Panc1 (cell line): Measurements from ENCODE around the gene ACOXL. TPM values are rescaled to one million over a fixed set of nuclear protein-coding genes. Genes with fewer than 3 reads are reported as not detected.

ENCODE experiments used
- ATAC-seq: fragments of 200-7000 bp; cut with Tn5 transposase; 2 replicates; pipeline ENCODE4 v1.9.1; 2020; ENCODE audit warnings: mild to moderate bottlenecking, moderate library complexity
- BruUV-seq: library from RNA; stranded (reverse); fragments of 400-500 nt; replicated peaks from 2 replicates; lab custom pipeline; 2021; lab: Mats Ljungman, UMichigan
- CTCF ChIA-PET: fragments of 300-600 bp; sonication (Branson Sonifier 250); formaldehyde crosslinking; loops from one replicate; lab custom pipeline; 2022; ENCODE audit warnings: antibody characterized with exemption; lab: Charles Lee
- POLR2A ChIA-PET: fragments of 300-600 bp; sonication (Branson Sonifier 250); formaldehyde crosslinking; loops from one replicate; lab custom pipeline; 2022; ENCODE audit warnings: antibody characterized with exemption; lab: Charles Lee
- DNase-seq: peaks from one replicate; pipeline ENCODE4 v3.0.0-alpha.2; 2010; ENCODE audit warnings: low read depth, low spot score
- H3K27ac ChIP-seq: 2 replicates; pipeline ENCODE4 v1.5.1; 2011; ENCODE audit warnings: mild to moderate bottlenecking, low read length, inconsistent platforms
- H3K27me3 ChIP-seq: fragments of 200-500 bp; sonication (Bioruptor generic); 2 replicates; pipeline ENCODE4 v1.6.0; 2014; ENCODE audit warnings: low read length, inconsistent platforms; ENCODE audit not compliant: control insufficient read depth, insufficient read depth
- H3K36me3 ChIP-seq: fragments of 200-500 bp; sonication (Bioruptor generic); 2 replicates; pipeline ENCODE4 v1.5.1; 2014; ENCODE audit warnings: inconsistent platforms, mild to moderate bottlenecking, low read length, moderate library complexity; ENCODE audit not compliant: control insufficient read depth, insufficient read depth
- H3K4me1 ChIP-seq: 2 replicates; pipeline ENCODE4 v1.5.1; 2011; ENCODE audit warnings: inconsistent platforms, mild to moderate bottlenecking, low read length, moderate library complexity; ENCODE audit not compliant: control insufficient read depth, insufficient read depth
- H3K4me3 ChIP-seq, 2 experiments: 2 replicates each; pipeline ENCODE4 v1.5.1; 2011 to 2012; ENCODE audit warnings: low read depth in 2 of 2, low read length in 2 of 2, mild to moderate bottlenecking in 2 of 2, inconsistent platforms in 1 of 2, moderate library complexity in 1 of 2
- H3K9me3 ChIP-seq: fragments of 200-500 bp; sonication (Bioruptor generic); 2 replicates; pipeline ENCODE4 v1.5.1; 2014; ENCODE audit warnings: low read depth, mild to moderate bottlenecking, inconsistent platforms, low read length, moderate library complexity; ENCODE audit not compliant: control insufficient read depth, insufficient read depth
- CTCF ChIP-seq: fragments of 450-650 bp; IDR thresholded peaks from 2 replicates; pipeline ENCODE4 v1.5.1; 2017; ENCODE audit warnings: mild to moderate bottlenecking
- POLR2AphosphoS5 ChIP-seq: IDR thresholded peaks from 2 replicates; pipeline ENCODE4 v1.6.1; 2012; ENCODE audit warnings: mild to moderate bottlenecking, low read depth, low read length, moderate library complexity
- SIN3A ChIP-seq: IDR thresholded peaks from 2 replicates; pipeline ENCODE4 v1.6.1; 2012; ENCODE audit warnings: low read depth, mild to moderate bottlenecking, low read length, moderate library complexity, borderline replicate concordance; ENCODE audit not compliant: insufficient read depth
- TCF7L2 ChIP-seq: IDR thresholded peaks from 2 replicates; pipeline ENCODE4 v1.6.1; 2011; ENCODE audit warnings: mild to moderate bottlenecking, low read depth, low read length, inconsistent platforms
- in situ Hi-C: cut with HindIII; loops from 2 replicates; pipeline ENCODE4 v1.10.0; 2016; ENCODE audit warnings: low sequenced_read_pairs, low pct_unique_long_range_greater_than_20kb
- intact Hi-C: fragments of 100-400 bp; cut with micrococcal nuclease; formaldehyde crosslinking; loops from one replicate; pipeline ENCODE4 v1.10.0; 2022; ENCODE audit not compliant: unreplicated experiment
- total RNA-seq: library from RNA; stranded (reverse); gene quantifications from one replicate; pipeline ENCODE4 v1.2.1, GENCODE V29; 2021; ENCODE audit not compliant: unreplicated experiment
- TF ChIP-seq, protein P1 (sequence below), 2 experiments: IDR thresholded peaks; 2 replicates each; pipeline ENCODE4 v1.6.1; 2011 to 2012; ENCODE audit warnings: low read depth in 2 of 2, control low read depth in 1 of 2, low read length in 1 of 2, mild to moderate bottlenecking in 1 of 2, moderate library complexity in 1 of 2; ENCODE audit not compliant: insufficient read depth in 1 of 2

ACOXL gene
- total RNA-seq, 1 experiment from 2014 or later = 4.9 TPM

DNA sequence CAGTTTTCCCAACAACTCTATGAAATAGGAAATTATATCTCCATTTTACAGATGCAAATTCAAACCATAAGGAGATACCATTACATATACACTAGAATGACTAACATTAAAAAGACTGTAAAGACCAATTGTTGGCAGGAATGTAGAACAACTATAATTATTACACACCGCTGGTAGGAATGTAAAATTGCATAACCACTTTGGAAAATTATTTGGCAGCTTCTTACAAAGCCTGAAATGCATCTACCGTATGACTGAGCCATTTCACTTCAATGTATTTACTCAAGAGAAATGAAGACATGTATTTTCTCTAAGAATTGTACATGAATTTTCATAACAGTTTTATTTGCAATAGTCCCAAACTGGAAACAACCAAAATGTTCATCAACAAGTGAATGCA, 199.3 kb downstream of the ACOXL start:
- Histone ChIP-seq H3K27ac (no peak overlapping the region), H3K36me3 (no peaks in the 10 kb centered on the region), H3K4me1 (no peaks in the 10 kb centered on the region), H3K27me3 (no peaks in the 10 kb centered on the region), H3K4me3 (no peak overlapping the region), H3K9me3 (no peaks in the 10 kb centered on the region)
- DNase-seq (no peak), ATAC-seq (no peak)
- ChIA-PET CTCF (no interaction called here), POLR2A (no interaction called here)
- intact Hi-C loops (no loop called here), in situ Hi-C loops (no loop called here)
- TF ChIP-seq SIN3A (no peak), CTCF (no peak), TCF7L2 (no peak), POLR2AphosphoS5 (no peak)
- TF ChIP-seq, protein P1, sequence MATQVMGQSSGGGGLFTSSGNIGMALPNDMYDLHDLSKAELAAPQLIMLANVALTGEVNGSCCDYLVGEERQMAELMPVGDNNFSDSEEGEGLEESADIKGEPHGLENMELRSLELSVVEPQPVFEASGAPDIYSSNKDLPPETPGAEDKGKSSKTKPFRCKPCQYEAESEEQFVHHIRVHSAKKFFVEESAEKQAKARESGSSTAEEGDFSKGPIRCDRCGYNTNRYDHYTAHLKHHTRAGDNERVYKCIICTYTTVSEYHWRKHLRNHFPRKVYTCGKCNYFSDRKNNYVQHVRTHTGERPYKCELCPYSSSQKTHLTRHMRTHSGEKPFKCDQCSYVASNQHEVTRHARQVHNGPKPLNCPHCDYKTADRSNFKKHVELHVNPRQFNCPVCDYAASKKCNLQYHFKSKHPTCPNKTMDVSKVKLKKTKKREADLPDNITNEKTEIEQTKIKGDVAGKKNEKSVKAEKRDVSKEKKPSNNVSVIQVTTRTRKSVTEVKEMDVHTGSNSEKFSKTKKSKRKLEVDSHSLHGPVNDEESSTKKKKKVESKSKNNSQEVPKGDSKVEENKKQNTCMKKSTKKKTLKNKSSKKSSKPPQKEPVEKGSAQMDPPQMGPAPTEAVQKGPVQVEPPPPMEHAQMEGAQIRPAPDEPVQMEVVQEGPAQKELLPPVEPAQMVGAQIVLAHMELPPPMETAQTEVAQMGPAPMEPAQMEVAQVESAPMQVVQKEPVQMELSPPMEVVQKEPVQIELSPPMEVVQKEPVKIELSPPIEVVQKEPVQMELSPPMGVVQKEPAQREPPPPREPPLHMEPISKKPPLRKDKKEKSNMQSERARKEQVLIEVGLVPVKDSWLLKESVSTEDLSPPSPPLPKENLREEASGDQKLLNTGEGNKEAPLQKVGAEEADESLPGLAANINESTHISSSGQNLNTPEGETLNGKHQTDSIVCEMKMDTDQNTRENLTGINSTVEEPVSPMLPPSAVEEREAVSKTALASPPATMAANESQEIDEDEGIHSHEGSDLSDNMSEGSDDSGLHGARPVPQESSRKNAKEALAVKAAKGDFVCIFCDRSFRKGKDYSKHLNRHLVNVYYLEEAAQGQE (IDR thresholded peaks at IDR 0.05; ENCODE audit: insufficient read depth in 1 of 2, low read depth in 2 of 2, low read length in 1 of 2) = no peak
- BruUV-seq = no TSS peak

DNA sequence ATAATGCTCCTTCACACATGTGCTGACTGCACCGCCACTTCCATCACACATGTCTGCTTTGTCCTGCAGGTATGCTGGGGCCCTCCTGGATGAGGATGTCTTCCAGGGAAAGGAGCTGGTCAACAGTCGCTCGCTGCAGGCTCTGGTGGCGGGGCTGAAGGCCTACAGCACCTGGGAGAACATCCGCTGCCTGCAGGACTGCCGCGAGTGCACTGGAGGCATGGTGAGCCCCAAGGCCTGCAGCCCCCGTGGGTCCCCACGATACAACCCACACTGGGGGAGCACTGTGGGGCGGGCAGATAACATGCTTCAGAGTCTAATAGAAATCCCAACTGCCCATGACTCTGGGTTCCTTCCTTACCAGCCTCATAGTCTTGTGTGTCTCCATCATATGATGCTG, 201.0 kb downstream of the ACOXL start:
- ATAC-seq = no peak

More for the DNA sequence above, 201.0 kb downstream of the ACOXL start:
- no peaks in the 10 kb centered on the region for H3K4me1 ChIP-seq
- CTCF ChIA-PET = no interaction called here
- peaks cover 2% of the 10 kb centered on the region; the same call in 1 of the 2 replicates for H3K27me3 ChIP-seq
- in situ Hi-C loops (no loop called here), intact Hi-C loops (no loop called here)
- TF ChIP-seq SIN3A = no peak
- TF ChIP-seq, protein P1 (IDR thresholded peaks at IDR 0.05; ENCODE audit: insufficient read depth in 1 of 2, low read depth in 2 of 2, low read length in 1 of 2) = no peak
- TF ChIP-seq TCF7L2 = no peak
- TF ChIP-seq POLR2AphosphoS5 = no peak
- TF ChIP-seq CTCF = no peak
- no peaks in the 10 kb centered on the region for H3K9me3 ChIP-seq
- H3K36me3 ChIP-seq = no peaks in the 10 kb centered on the region; the same call in 1 of the 2 replicates
- no peak for DNase-seq
- H3K27ac ChIP-seq = no peak overlapping the region
- no TSS peak for BruUV-seq
- no peak overlapping the region for H3K4me3 ChIP-seq
- POLR2A ChIA-PET = no interaction called here
